GM12865 (cell line): ENCODE measurements around the gene ATP13A3.

Experiments used
- DNase-seq: peaks from one replicate; pipeline ENCODE4 v3.0.0; 2010; ENCODE audit warnings: low read depth
- H3K4me3 ChIP-seq: 2 replicates; pipeline ENCODE4 v1.5.1; 2011; ENCODE audit warnings: mild to moderate bottlenecking, low read depth, low read length, control low read depth
- CTCF ChIP-seq: IDR thresholded peaks from 2 replicates; pipeline ENCODE4 v1.5.1; 2011; ENCODE audit warnings: low read length, control low read depth, low read depth, inconsistent platforms; ENCODE audit not compliant: insufficient read depth; ENCODE audit errors: missing control alignments

Gene ATP13A3

GRCh38 chr3:194508491-194509453 lies 22.0 kb upstream of the ATP13A3 start:
- no peak overlapping the region for H3K4me3 ChIP-seq
- no peak for TF ChIP-seq CTCF
- DNase-seq: no peak

GRCh38 chr3:194507571-194507970 lies 20.8 kb upstream of the ATP13A3 start:
- TF ChIP-seq CTCF: no peak
- no peak overlapping the region for H3K4me3 ChIP-seq
- no peak for DNase-seq

GRCh38 chr3:194505791-194506415 lies 19.1 kb upstream of the ATP13A3 start:
- DNase-seq: no peak
- no peak for TF ChIP-seq CTCF
- no peak overlapping the region for H3K4me3 ChIP-seq

- TF ChIP-seq CTCF: no peak
- no peak overlapping the region for H3K4me3 ChIP-seq
- no peak for DNase-seq
These were observed 18.1 kb upstream of the ATP13A3 start for GRCh38 chr3:194504861-194505260.

- no peak for TF ChIP-seq CTCF
- no peak for DNase-seq
- no peak overlapping the region for H3K4me3 ChIP-seq
These were observed 17.3 kb upstream of the ATP13A3 start for GRCh38 chr3:194504146-194504545.

GRCh38 chr3:194503081-194503531 lies 16.3 kb upstream of the ATP13A3 start:
- no peak overlapping the region for H3K4me3 ChIP-seq

More at GRCh38 chr3:194503081-194503531, 16.3 kb upstream of the ATP13A3 start:
- no peak for TF ChIP-seq CTCF
- DNase-seq: no peak
